Vagina (tissue), 2 donors: ENCODE measurements around the gene RIPOR3.
A peak's percentile ranks its signal among the peaks of the same experiment; 100 is the strongest.

Source experiments
- CTCF ChIP-seq, 3 experiments: fragments of 450-650 bp in 2 of 3; fragments of 200-600 bp in 1 of 3; sonication (generic) in 1 of 3; IDR thresholded peaks; one replicate each; pipeline ENCODE4 v1.5.1; 2017 to 2019; ENCODE audit warnings: antibody characterized with exemption in 3 of 3, mild to moderate bottlenecking in 2 of 3, moderate library complexity in 2 of 3
- POLR2AphosphoS5 ChIP-seq, 2 donors: sonication (generic); formaldehyde crosslinking; IDR thresholded peaks; one replicate each; pipeline ENCODE4 v1.9.0; 2017; ENCODE audit warnings: antibody characterized with exemption in 2 of 2, mild to moderate bottlenecking in 2 of 2, low read depth in 1 of 2; ENCODE audit not compliant: insufficient read depth in 1 of 2

GRCh38 chr20:50721881-50722281 lies 30.5 kb upstream of the RIPOR3 start:
- TF ChIP-seq POLR2AphosphoS5 (IDR thresholded peaks at IDR 0.05; ENCODE audit: insufficient read depth in 1 of 2, low read depth in 1 of 2) (peak; percentile 59 to 67), CTCF (IDR thresholded peaks at IDR 0.05) (no peak)
